ENCODE measurements around the gene ZNRF2. TPM values are rescaled to one million over a fixed set of nuclear protein-coding genes. Genes with fewer than 3 reads are reported as not detected.

ZNRF2 gene
- total RNA-seq, 1 donor from 2014 or later = 37.7 TPM

- no peak for DNase-seq (ENCODE audit: low spot score)
- H3K27me3 Mint-ChIP-seq (ENCODE audit: insufficient read depth, low read depth) = no peaks in the 10 kb centered on the region
- no peaks in the 10 kb centered on the region for H4K20me1 ChIP-seq (ENCODE audit: low read depth)
- H3F3A ChIP-seq (ENCODE audit: low read depth) = no peaks in the 10 kb centered on the region
- peaks cover 6% of the 10 kb centered on the region for H3K36me3 Mint-ChIP-seq
- H3K4me1 ChIP-seq = no peaks in the 10 kb centered on the region
- no peaks in the 10 kb centered on the region for H3K9me3 ChIP-seq (ENCODE audit: low read depth)
- no peaks in the 10 kb centered on the region for H3K36me3 ChIP-seq
- no peaks in the 10 kb centered on the region for H3K27me3 ChIP-seq
- H3K4me2 ChIP-seq = no peak overlapping the region
- H3K9ac ChIP-seq = no peak overlapping the region
- no peaks in the 10 kb centered on the region for H3K4me1 Mint-ChIP-seq
- TF ChIP-seq EZH2phosphoT487 (IDR thresholded peaks at IDR 0.05) (no peak), EZH2 (IDR thresholded peaks at IDR 0.05) (no peak), CTCF (IDR thresholded peaks at IDR 0.05) (no peak)
- no peaks in the 10 kb centered on the region for H3K79me2 ChIP-seq (ENCODE audit: low read depth)
- H2AFZ ChIP-seq (replicated peaks) = no peak overlapping the region
- H3K27ac ChIP-seq = no peak overlapping the region
- no peak overlapping the region for H3K4me3 ChIP-seq
- no peak overlapping the region for H3K4me3 Mint-ChIP-seq
- H3K27ac Mint-ChIP-seq = no peak overlapping the region
- H3K9me3 Mint-ChIP-seq = no peaks in the 10 kb centered on the region
Measured at GRCh38 chr7:30369879-30370278, 85.5 kb downstream of the ZNRF2 start.

- H3K79me2 ChIP-seq (ENCODE audit: low read depth) = no peaks in the 10 kb centered on the region
- H3K27me3 Mint-ChIP-seq (ENCODE audit: insufficient read depth, low read depth) = no peaks in the 10 kb centered on the region
- no peaks in the 10 kb centered on the region for H4K20me1 ChIP-seq (ENCODE audit: low read depth)
- H3K4me1 ChIP-seq = no peaks in the 10 kb centered on the region
- no peak overlapping the region for H3K27ac ChIP-seq
- TF ChIP-seq EZH2phosphoT487 (IDR thresholded peaks at IDR 0.05) (no peak), CTCF (IDR thresholded peaks at IDR 0.05) (no peak), EZH2 (IDR thresholded peaks at IDR 0.05) (no peak)
- H3K4me3 ChIP-seq = no peak overlapping the region
- H3K4me1 Mint-ChIP-seq = no peaks in the 10 kb centered on the region
- no peak overlapping the region for H3K4me2 ChIP-seq
- no peak overlapping the region for H3K4me3 Mint-ChIP-seq
- no peaks in the 10 kb centered on the region for H3F3A ChIP-seq (ENCODE audit: low read depth)
- H3K27me3 ChIP-seq = no peaks in the 10 kb centered on the region
- no peak overlapping the region for H3K27ac Mint-ChIP-seq
- H3K36me3 ChIP-seq = no peaks in the 10 kb centered on the region
- H3K9me3 ChIP-seq (ENCODE audit: low read depth) = no peaks in the 10 kb centered on the region
- no peak overlapping the region for H2AFZ ChIP-seq (replicated peaks)
- H3K9me3 Mint-ChIP-seq = no peaks in the 10 kb centered on the region
- peaks cover 6% of the 10 kb centered on the region for H3K36me3 Mint-ChIP-seq
- no peak for DNase-seq (ENCODE audit: low spot score)
- no peak overlapping the region for H3K9ac ChIP-seq
Measured at GRCh38 chr7:30371321-30371720, 86.9 kb downstream of the ZNRF2 start.

- peaks cover 11% of the 10 kb centered on the region for H3K9me3 Mint-ChIP-seq
- H3K4me1 Mint-ChIP-seq = no peaks in the 10 kb centered on the region
- peaks cover 3% of the 10 kb centered on the region for H3K36me3 ChIP-seq
- H3K4me2 ChIP-seq = no peak overlapping the region
- no peaks in the 10 kb centered on the region for H3K36me3 Mint-ChIP-seq
- H3K9ac ChIP-seq = no peak overlapping the region
- TF ChIP-seq EZH2phosphoT487 (IDR thresholded peaks at IDR 0.05) (no peak), EZH2 (IDR thresholded peaks at IDR 0.05) (no peak), CTCF (IDR thresholded peaks at IDR 0.05) (no peak)
- no peak for DNase-seq (ENCODE audit: low spot score)
- no peak overlapping the region for H3K27ac ChIP-seq
- H3K4me1 ChIP-seq = no peaks in the 10 kb centered on the region
- no peaks in the 10 kb centered on the region for H3K27me3 Mint-ChIP-seq (ENCODE audit: insufficient read depth, low read depth)
- H3K4me3 ChIP-seq = no peak overlapping the region
- H3K9me3 ChIP-seq (ENCODE audit: low read depth) = peaks cover 6% of the 10 kb centered on the region
- no peaks in the 10 kb centered on the region for H3K79me2 ChIP-seq (ENCODE audit: low read depth)
- H3K27me3 ChIP-seq = no peaks in the 10 kb centered on the region
- H3K4me3 Mint-ChIP-seq = no peak overlapping the region
- H3F3A ChIP-seq (ENCODE audit: low read depth) = no peaks in the 10 kb centered on the region
- no peak overlapping the region for H3K27ac Mint-ChIP-seq
- no peaks in the 10 kb centered on the region for H4K20me1 ChIP-seq (ENCODE audit: low read depth)
- H2AFZ ChIP-seq (replicated peaks) = no peak overlapping the region
Measured at GRCh38 chr7:30378275-30378674, 93.9 kb downstream of the ZNRF2 start.

Data from neural progenitor cell (in vitro differentiated cells).